HG02943 (cell line): ENCODE data around the gene AKR1C3.
"Not testable (repeated sequence)": the region's sequence is repeated elsewhere in the genome, so short reads cannot be mapped to it uniquely, and the experiment has no call there.

Experiments used
- ATAC-seq: cut with Tn5 transposase; IDR thresholded peaks from one replicate; pipeline ENCODE4 v1.9.1; 2021; ENCODE audit warnings: mild to moderate bottlenecking, low read depth, moderate library complexity; ENCODE audit not compliant: unreplicated experiment

AKR1C3 gene

GRCh38 chr10:5125315-5126044, 31.3 kb downstream of the AKR1C3 start:
- no peak for ATAC-seq

GRCh38 chr10:5135581-5135980, 41.4 kb downstream of the AKR1C3 start:
- no peak for ATAC-seq

- no peak for ATAC-seq
Observed at GRCh38 chr10:5136468-5137087, 42.4 kb downstream of the AKR1C3 start.

GRCh38 chr10:5137699-5138098, 43.5 kb downstream of the AKR1C3 start:
- ATAC-seq, result not testable (repeated sequence)

- ATAC-seq, result no peak
Observed at GRCh38 chr10:5142199-5142598, 48.0 kb downstream of the AKR1C3 start.

GRCh38 chr10:5143137-5143536, 48.9 kb downstream of the AKR1C3 start:
- ATAC-seq, result no peak

GRCh38 chr10:5146920-5147254, 52.7 kb downstream of the AKR1C3 start:
- ATAC-seq, result no peak

- no peak for ATAC-seq
Observed at GRCh38 chr10:5147255-5147980, 53.2 kb downstream of the AKR1C3 start.

GRCh38 chr10:5147981-5148677, 53.9 kb downstream of the AKR1C3 start:
- ATAC-seq, result no peak

GRCh38 chr10:5148678-5149032, 54.4 kb downstream of the AKR1C3 start:
- ATAC-seq, result no peak

GRCh38 chr10:5151076-5151475, 56.9 kb downstream of the AKR1C3 start:
- no peak for ATAC-seq

- no peak for ATAC-seq
Observed at GRCh38 chr10:5155951-5156350, 61.7 kb downstream of the AKR1C3 start.
